Measurements from ENCODE around the gene BZW2.

- TF ChIP-seq CTCF (IDR thresholded peaks at IDR 0.05) (no peak), REST (IDR thresholded peaks at IDR 0.05; ENCODE audit: insufficient read depth in 1 of 2, low read depth in 2 of 2, low read length in 1 of 2) (no peak), POLR2AphosphoS5 (IDR thresholded peaks at IDR 0.05; ENCODE audit: low read depth, low read length) (no peak), TCF7L2 (IDR thresholded peaks at IDR 0.05; ENCODE audit: low read depth, low read length) (no peak), SIN3A (IDR thresholded peaks at IDR 0.05; ENCODE audit: borderline replicate concordance, insufficient read depth, low read depth, low read length) (no peak)
Observed at GRCh38 chr7:16724344-16724743, 78.4 kb downstream of the BZW2 start.

Data from Panc1 (cell line).